OCI-LY1 (cell line): ENCODE data around the gene SLAMF9.

ENCODE experiments used
- H2AFZ ChIP-seq: fragments of 200-600 bp; sonication (generic), shearing (Covaris generic); 2 replicates; pipeline ENCODE4 v1.6.0; 2014; ENCODE audit warnings: antibody characterized with exemption, mild to moderate bottlenecking, low read length
- H3F3A ChIP-seq: fragments of 200-600 bp; sonication (generic), shearing (Covaris generic); 2 replicates; pipeline ENCODE4 v1.6.0; 2014; ENCODE audit warnings: mild to moderate bottlenecking, antibody characterized with exemption, low read length, moderate library complexity; ENCODE audit not compliant: insufficient read depth
- H3K27ac ChIP-seq: fragments of 200-600 bp; sonication (generic); 2 replicates; pipeline ENCODE4 v1.5.1; 2014; ENCODE audit warnings: low read length, mixed run types, mild to moderate bottlenecking, low read depth; ENCODE audit not compliant: poor library complexity, severe bottlenecking
- H3K27me3 ChIP-seq: fragments of 200-600 bp; sonication (generic); 2 replicates; pipeline ENCODE4 v1.6.0; 2014; ENCODE audit warnings: antibody characterized with exemption, mild to moderate bottlenecking, low read length, moderate library complexity; ENCODE audit not compliant: insufficient read depth
- H3K36me3 ChIP-seq: fragments of 200-600 bp; sonication (generic); 2 replicates; pipeline ENCODE4 v1.6.1; 2014; ENCODE audit warnings: mild to moderate bottlenecking, antibody characterized with exemption, low read length, moderate library complexity, mixed read lengths; ENCODE audit not compliant: insufficient read depth
- H3K4me1 ChIP-seq: fragments of 200-600 bp; sonication (generic); 2 replicates; pipeline ENCODE4 v1.5.1; 2014; ENCODE audit warnings: mild to moderate bottlenecking, low read length, moderate library complexity; ENCODE audit not compliant: insufficient read depth, severe bottlenecking
- H3K4me2 ChIP-seq: fragments of 200-600 bp; sonication (generic), shearing (Covaris generic); 2 replicates; pipeline ENCODE4 v1.6.1; 2014; ENCODE audit warnings: low read length
- H3K4me3 ChIP-seq: fragments of 200-600 bp; sonication (generic); 2 replicates; pipeline ENCODE4 v1.5.1; 2014; ENCODE audit warnings: low read length, low read depth, mild to moderate bottlenecking, mixed read lengths; ENCODE audit not compliant: poor library complexity, severe bottlenecking
- H3K79me2 ChIP-seq: fragments of 200-600 bp; shearing (Covaris generic); 2 replicates; pipeline ENCODE4 v1.6.1; 2016; ENCODE audit warnings: mixed run types, low read length, mixed read lengths; ENCODE audit not compliant: insufficient read depth
- H3K9ac ChIP-seq: fragments of 200-600 bp; sonication (generic), shearing (Covaris generic); 2 replicates; pipeline ENCODE4 v1.6.1; 2014; ENCODE audit warnings: mild to moderate bottlenecking, low read length, mixed read lengths
- H3K9me2 ChIP-seq: fragments of 200-600 bp; sonication (generic), shearing (Covaris generic); 2 replicates; pipeline ENCODE4 v1.6.1; 2014; ENCODE audit warnings: low read depth, mild to moderate bottlenecking, low read length, mixed read lengths
- H3K9me3 ChIP-seq: fragments of 200-600 bp; shearing (Covaris generic); 2 replicates; pipeline ENCODE4 v1.6.1; 2014; ENCODE audit warnings: low read length, mixed read lengths
- H4K20me1 ChIP-seq: fragments of 200-600 bp; sonication (generic), shearing (Covaris generic); 2 replicates; pipeline ENCODE4 v1.6.0; 2016; ENCODE audit warnings: mild to moderate bottlenecking, low read length; ENCODE audit not compliant: insufficient read depth
- EZH2 ChIP-seq: fragments of 200-600 bp; sonication (generic), shearing (Covaris generic); IDR thresholded peaks from 2 replicates; pipeline ENCODE4 v1.8.0; 2017; ENCODE audit warnings: borderline replicate concordance, mixed run types, mild to moderate bottlenecking, antibody characterized with exemption, low read length, moderate library complexity, mixed read lengths
- TF ChIP-seq, protein P1 (sequence below): fragments of 200-600 bp; sonication (generic), shearing (Covaris generic); IDR thresholded peaks from 2 replicates; pipeline ENCODE4 v1.5.1; 2017; ENCODE audit warnings: mild to moderate bottlenecking, antibody characterized with exemption, low read length, moderate library complexity, mixed read lengths

Gene SLAMF9

DNA sequence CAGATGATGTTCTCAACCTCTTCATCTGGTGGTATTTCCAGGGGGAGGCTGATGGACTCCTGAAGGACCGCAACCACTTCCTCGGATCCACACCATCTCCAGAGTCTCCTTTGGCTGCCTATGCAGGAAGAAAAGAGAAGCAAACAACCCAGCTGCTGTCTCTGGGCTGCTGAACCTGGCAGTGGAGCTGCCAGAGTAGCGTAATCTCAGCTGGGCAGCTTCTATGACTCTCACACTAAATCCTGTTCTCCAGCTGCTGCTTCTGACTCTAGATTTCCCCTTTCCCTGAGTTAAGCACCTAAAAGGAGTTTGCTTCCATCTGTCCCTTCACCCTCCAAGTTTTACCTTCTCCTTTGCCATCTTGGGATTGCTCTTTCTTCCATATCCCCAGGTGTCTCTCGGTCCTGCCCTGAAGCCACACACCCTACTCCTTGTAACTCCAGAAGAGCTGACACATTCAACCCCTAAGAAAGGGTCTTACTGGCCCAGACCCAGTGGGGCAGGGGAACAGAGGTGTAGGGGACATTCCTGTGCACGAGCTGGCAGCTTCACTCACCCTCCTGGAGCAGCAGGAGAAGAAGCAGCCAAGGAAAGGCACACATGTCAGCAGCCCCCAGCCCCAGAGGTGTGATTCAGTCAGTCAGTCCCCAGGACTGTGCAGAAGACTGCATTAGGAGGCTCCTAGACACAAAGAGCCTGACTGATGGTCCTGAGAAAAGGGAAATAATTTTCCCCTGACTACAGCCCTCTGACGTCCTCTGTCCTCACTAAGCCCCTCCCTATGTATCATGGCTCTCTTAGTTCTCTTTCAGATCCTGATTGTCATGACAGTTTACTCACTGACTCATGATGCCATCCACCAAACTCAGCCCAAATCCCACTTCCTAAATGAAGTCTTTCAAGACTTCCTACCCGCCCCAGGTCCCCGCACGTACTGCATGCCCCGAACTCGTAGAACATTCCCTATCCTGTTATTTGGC lies at the start of gene SLAMF9:
SLAMF9 (minus strand) TSS at position 702 of the 980 bp plus-strand sequence; CDS start at position 602, 100 bp downstream.
- no peaks in the 10 kb centered on the region for H3K36me3 ChIP-seq
- H3K9ac ChIP-seq: no peak within 1 kb of the TSS
- no peaks in the 10 kb centered on the region for H3F3A ChIP-seq
- H3K27me3 ChIP-seq: peaks cover 3% of the 10 kb centered on the region; the same call in 1 of the 2 replicates
- H4K20me1 ChIP-seq: no peaks in the 10 kb centered on the region
- TF ChIP-seq, protein P1, sequence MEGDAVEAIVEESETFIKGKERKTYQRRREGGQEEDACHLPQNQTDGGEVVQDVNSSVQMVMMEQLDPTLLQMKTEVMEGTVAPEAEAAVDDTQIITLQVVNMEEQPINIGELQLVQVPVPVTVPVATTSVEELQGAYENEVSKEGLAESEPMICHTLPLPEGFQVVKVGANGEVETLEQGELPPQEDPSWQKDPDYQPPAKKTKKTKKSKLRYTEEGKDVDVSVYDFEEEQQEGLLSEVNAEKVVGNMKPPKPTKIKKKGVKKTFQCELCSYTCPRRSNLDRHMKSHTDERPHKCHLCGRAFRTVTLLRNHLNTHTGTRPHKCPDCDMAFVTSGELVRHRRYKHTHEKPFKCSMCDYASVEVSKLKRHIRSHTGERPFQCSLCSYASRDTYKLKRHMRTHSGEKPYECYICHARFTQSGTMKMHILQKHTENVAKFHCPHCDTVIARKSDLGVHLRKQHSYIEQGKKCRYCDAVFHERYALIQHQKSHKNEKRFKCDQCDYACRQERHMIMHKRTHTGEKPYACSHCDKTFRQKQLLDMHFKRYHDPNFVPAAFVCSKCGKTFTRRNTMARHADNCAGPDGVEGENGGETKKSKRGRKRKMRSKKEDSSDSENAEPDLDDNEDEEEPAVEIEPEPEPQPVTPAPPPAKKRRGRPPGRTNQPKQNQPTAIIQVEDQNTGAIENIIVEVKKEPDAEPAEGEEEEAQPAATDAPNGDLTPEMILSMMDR: no peak
- no peak for TF ChIP-seq EZH2
- no peaks in the 10 kb centered on the region for H3K9me2 ChIP-seq
- no peak within 1 kb of the TSS for H3K4me2 ChIP-seq
- no peak within 1 kb of the TSS for H3K4me3 ChIP-seq
- no peaks in the 10 kb centered on the region for H3K9me3 ChIP-seq
- H3K4me1 ChIP-seq: no peaks in the 10 kb centered on the region
- H2AFZ ChIP-seq: no peak within 1 kb of the TSS
- no peaks in the 10 kb centered on the region for H3K79me2 ChIP-seq
- H3K27ac ChIP-seq: no peak within 1 kb of the TSS

DNA sequence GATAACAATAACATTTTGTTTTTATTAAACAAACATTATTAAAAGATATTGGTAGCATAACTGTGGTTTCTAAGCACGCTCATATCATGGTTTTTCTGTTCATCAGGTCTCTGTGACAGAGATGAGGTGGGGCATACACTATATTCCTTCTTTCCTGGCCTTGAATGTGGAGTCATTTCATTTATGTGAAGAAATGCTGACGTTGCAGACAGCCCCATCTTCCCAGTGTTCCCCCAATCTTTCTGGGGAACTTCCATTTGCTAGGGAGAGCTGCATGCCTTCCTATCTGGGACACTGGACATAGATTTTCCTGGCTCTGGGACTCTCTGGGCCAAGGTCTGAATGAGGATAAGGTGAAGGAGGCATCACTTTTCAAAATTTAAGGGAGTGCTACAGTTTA lies 47.4 kb upstream of the SLAMF9 start:
- no peaks in the 10 kb centered on the region for H3F3A ChIP-seq

DNA sequence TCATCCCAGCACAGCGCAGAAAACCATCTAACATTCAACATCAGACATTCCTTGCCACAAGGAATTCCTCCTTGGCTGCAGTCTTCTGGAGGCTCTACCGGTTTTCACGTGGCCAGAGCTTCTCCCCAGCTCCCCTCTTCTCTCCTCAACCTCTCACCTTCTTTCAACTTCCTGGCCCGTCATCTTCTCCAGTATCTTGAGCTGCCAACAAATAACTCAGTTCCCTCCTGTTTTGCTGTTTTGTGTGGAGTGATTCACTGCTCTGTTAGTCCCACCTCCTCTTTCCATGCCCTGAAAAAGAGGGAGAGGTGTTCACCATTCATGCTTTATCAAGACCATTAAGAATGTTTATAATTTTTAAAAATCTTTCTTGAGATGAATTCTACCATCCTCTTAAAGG lies 45.2 kb upstream of the SLAMF9 start:
- Histone ChIP-seq H2AFZ (no peak overlapping the region), H3K79me2 (no peaks in the 10 kb centered on the region), H3K4me2 (no peak overlapping the region), H3K27ac (no peak overlapping the region), H3F3A (no peaks in the 10 kb centered on the region), H3K4me1 (no peaks in the 10 kb centered on the region), H4K20me1 (no peaks in the 10 kb centered on the region), H3K9me2 (no peaks in the 10 kb centered on the region), H3K4me3 (no peak overlapping the region), H3K9me3 (no peaks in the 10 kb centered on the region), H3K27me3 (0 out of 2 replicates have a peak, but pooled peaks cover 3% of the 10 kb centered on the region), H3K36me3 (no peaks in the 10 kb centered on the region), H3K9ac (no peak overlapping the region)
- TF ChIP-seq, protein P1: no peak
- no peak for TF ChIP-seq EZH2

More for the DNA sequence above, 47.4 kb upstream of the SLAMF9 start:
- no peak overlapping the region for H3K4me2 ChIP-seq
- 0 out of 2 replicates have a peak, but pooled peaks cover under 1% of the 10 kb centered on the region for H3K27me3 ChIP-seq
- no peaks in the 10 kb centered on the region for H3K9me2 ChIP-seq
- no peak overlapping the region for H2AFZ ChIP-seq
- no peaks in the 10 kb centered on the region for H3K4me1 ChIP-seq
- H3K9me3 ChIP-seq: no peaks in the 10 kb centered on the region
- H3K36me3 ChIP-seq: no peaks in the 10 kb centered on the region
- no peak overlapping the region for H3K4me3 ChIP-seq
- H3K27ac ChIP-seq: no peak overlapping the region
- H3K79me2 ChIP-seq: no peaks in the 10 kb centered on the region
- TF ChIP-seq, protein P1: no peak
- no peak for TF ChIP-seq EZH2
- H4K20me1 ChIP-seq: no peaks in the 10 kb centered on the region
- H3K9ac ChIP-seq: no peak overlapping the region
